HepG2 (cell line): ENCODE data around the gene STXBP2. TPM values are rescaled to one million over a fixed set of nuclear protein-coding genes. Genes with fewer than 3 reads are reported as not detected.

Experiments
- ATAC-seq: fragments of 200-7000 bp; cut with Tn5 transposase; 3 replicates; pipeline ENCODE4 v1.9.1; 2020; ENCODE audit warnings: mild to moderate bottlenecking, moderate library complexity
- BruUV-seq: library from RNA; stranded (reverse); fragments of 400-500 nt; replicated peaks from 2 replicates; lab custom pipeline; 2021; lab: Mats Ljungman, UMichigan
- CTCF ChIA-PET: fragments of 300-600 bp; formaldehyde crosslinking; extraction: SDS; loops from one replicate; lab custom pipeline; 2021; ENCODE audit warnings: low total read pairs, inconsistent platforms, low intra/inter-chr PET ratio; lab: Yijun Ruan, JAX
- POLR2A ChIA-PET: fragments of 350-600 bp; sonication (Branson Sonifier 250); formaldehyde crosslinking; loops from one replicate; lab custom pipeline; 2020; ENCODE audit warnings: antibody characterized with exemption, inconsistent platforms; lab: Yijun Ruan, JAX
- DNase-seq: peaks from one replicate; pipeline ENCODE4 v3.0.0-alpha.2; 2015; ENCODE audit warnings: low spot score
- FAIRE-seq: peaks from 3 replicates; lab custom pipeline; 2011; peaks lifted over from hg19 to GRCh38; lab: Jason Lieb, UNC
- H2AFZ ChIP-seq: one replicate; pipeline ENCODE4 v1.6.1; 2011; ENCODE audit warnings: low read length, inconsistent platforms
- H3K27ac ChIP-seq: fragments of 300-600 bp; 3 replicates; pipeline ENCODE4 v1.8.0; 2011; ENCODE audit warnings: mixed run types, mild to moderate bottlenecking, mixed read lengths, low read length, inconsistent platforms; ENCODE audit not compliant: insufficient read depth; ENCODE audit errors: extremely low read length
- H3K27me3 ChIP-seq, 2 experiments: fragments of 200-600 bp in 1 of 2; 2 replicates in 1 of 2; 3 replicates in 1 of 2; pipeline versions ENCODE4 v1.6.0 to v1.8.0; 2011; ENCODE audit warnings: low read length in 2 of 2, mild to moderate bottlenecking in 2 of 2, moderate library complexity in 2 of 2, inconsistent platforms in 1 of 2; ENCODE audit not compliant: insufficient read depth in 2 of 2, control insufficient read depth in 1 of 2
- H3K36me3 ChIP-seq, 2 experiments: fragments of 200-600 bp in 1 of 2; replicated peaks in 1 of 2; 2 replicates in 1 of 2; 3 replicates in 1 of 2; pipeline versions ENCODE4 v1.5.1 to v1.8.0; 2011; ENCODE audit warnings: low read length in 2 of 2, inconsistent platforms in 1 of 2; ENCODE audit not compliant: insufficient read depth in 2 of 2, control insufficient read depth in 1 of 2
- H3K4me1 ChIP-seq: 2 replicates; pipeline ENCODE4 v1.5.1; 2012; ENCODE audit warnings: low read length, inconsistent platforms; ENCODE audit not compliant: insufficient read depth
- H3K4me2 ChIP-seq: 2 replicates; pipeline ENCODE4 v1.6.0; 2011; ENCODE audit warnings: low read depth, low read length, inconsistent platforms
- H3K4me3 ChIP-seq, 3 experiments: fragments of 200-600 bp in 1 of 3; sonication (generic), shearing (Covaris generic) in 1 of 3; replicated peaks in 1 of 3; 2 replicates each; pipeline ENCODE4 v1.5.1; 2011 to 2016; ENCODE audit warnings: low read length in 3 of 3, inconsistent platforms in 2 of 3, low read depth in 2 of 3, mild to moderate bottlenecking in 2 of 3, control low read depth in 1 of 3, mixed read lengths in 1 of 3; ENCODE audit not compliant: insufficient read depth in 1 of 3
- H3K79me2 ChIP-seq: one replicate; pipeline ENCODE4 v1.6.1; 2011; ENCODE audit warnings: low read length, inconsistent platforms; ENCODE audit not compliant: insufficient read depth
- H3K9ac ChIP-seq: 2 replicates; pipeline ENCODE4 v1.6.0; 2011; ENCODE audit warnings: mild to moderate bottlenecking, low read depth, low read length, inconsistent platforms; ENCODE audit not compliant: insufficient read depth
- H3K9me3 ChIP-seq: 2 replicates; pipeline ENCODE4 v1.5.1; 2012; ENCODE audit warnings: mild to moderate bottlenecking, low read length
- H4K20me1 ChIP-seq: 2 replicates; pipeline ENCODE4 v1.6.0; 2011; ENCODE audit warnings: inconsistent platforms, mild to moderate bottlenecking, low read length, moderate library complexity; ENCODE audit not compliant: insufficient read depth
- AGO2 ChIP-seq: fragments of 200-400 bp; formaldehyde crosslinking; optimal IDR thresholded peaks from 2 replicates; pipeline ENCODE3; 2017; ENCODE audit warnings: mild to moderate bottlenecking, low read depth, low read length, moderate library complexity
- FOSL2 ChIP-seq: sonication (generic); formaldehyde crosslinking; IDR thresholded peaks from 2 replicates; pipeline ENCODE4 v1.4.0; 2020; ENCODE audit warnings: missing genetic modification reagents
- RBFOX2 ChIP-seq: fragments of 200-400 bp; formaldehyde crosslinking; IDR thresholded peaks from 2 replicates; pipeline ENCODE4 v1.6.1; 2017; ENCODE audit warnings: low read depth, mild to moderate bottlenecking, low read length
- ZNF143 ChIP-seq: sonication (generic); formaldehyde crosslinking; IDR thresholded peaks from 2 replicates; pipeline ENCODE4 v1.4.0; 2020; ENCODE audit warnings: missing genetic modification reagents
- WGBS: methylation state at CpG from one replicate; pipeline ENCODE4 v1.1.6; 2017; ENCODE audit warnings: low lambda C conversion rate; 5-methylcytosine and 5-hydroxymethylcytosine counted together
- in situ Hi-C: cut with HindIII; loops from 2 replicates; pipeline ENCODE4 v1.10.0; 2017; ENCODE audit warnings: low pct_unique_long_range_greater_than_20kb; ENCODE audit not compliant: extremely low pct_ligation_motif_present
- intact Hi-C: fragments of 100-400 bp; cut with micrococcal nuclease; formaldehyde crosslinking; loops from one replicate; pipeline ENCODE4 v1.10.0; 2022; ENCODE audit not compliant: unreplicated experiment
- polyA plus RNA-seq, 8 experiments: library from polyadenylated mRNA; depleted of rRNA in 3 of 8; stranded (reverse) in 7 of 8; unstranded in 1 of 8; fragments of >200 nt; fragmentation: Illumina TruSeq in 4 of 8; extraction: Trizol in 4 of 8; gene quantifications; 2 replicates each; pipeline versions ENCODE4 v1.2.1 to v1.2.3, GENCODE V29; 2011 to 2016; ENCODE audit warnings: low read depth in 4 of 8, missing spikeins in 1 of 8, mixed read lengths in 1 of 8; ENCODE audit not compliant: insufficient read depth in 1 of 8
- total RNA-seq, 5 experiments: library from RNA; depleted of rRNA; stranded (reverse); fragments of >200 nt; fragmentation: Illumina TruSeq; extraction: Trizol; gene quantifications; 2 replicates each; pipeline ENCODE4 v1.2.3, GENCODE V29; 2016; ENCODE audit warnings: low read depth in 1 of 5
- TF ChIP-seq, protein P1 (sequence below): sonication (generic); IDR thresholded peaks from 2 replicates; pipeline ENCODE4 v1.6.1; 2016; ENCODE audit warnings: low read depth, borderline replicate concordance
- TF ChIP-seq, protein P2 (sequence below): fragments of 450-650 bp; IDR thresholded peaks from 2 replicates; pipeline ENCODE4 v1.6.1; 2016

STXBP2 gene
- total and polyA plus RNA-seq, 2 of the 13 experiments (the other 11 are each of a cell fraction or from before 2014, with no cell fraction given), result 22.8 to 40.1 TPM

DNA sequence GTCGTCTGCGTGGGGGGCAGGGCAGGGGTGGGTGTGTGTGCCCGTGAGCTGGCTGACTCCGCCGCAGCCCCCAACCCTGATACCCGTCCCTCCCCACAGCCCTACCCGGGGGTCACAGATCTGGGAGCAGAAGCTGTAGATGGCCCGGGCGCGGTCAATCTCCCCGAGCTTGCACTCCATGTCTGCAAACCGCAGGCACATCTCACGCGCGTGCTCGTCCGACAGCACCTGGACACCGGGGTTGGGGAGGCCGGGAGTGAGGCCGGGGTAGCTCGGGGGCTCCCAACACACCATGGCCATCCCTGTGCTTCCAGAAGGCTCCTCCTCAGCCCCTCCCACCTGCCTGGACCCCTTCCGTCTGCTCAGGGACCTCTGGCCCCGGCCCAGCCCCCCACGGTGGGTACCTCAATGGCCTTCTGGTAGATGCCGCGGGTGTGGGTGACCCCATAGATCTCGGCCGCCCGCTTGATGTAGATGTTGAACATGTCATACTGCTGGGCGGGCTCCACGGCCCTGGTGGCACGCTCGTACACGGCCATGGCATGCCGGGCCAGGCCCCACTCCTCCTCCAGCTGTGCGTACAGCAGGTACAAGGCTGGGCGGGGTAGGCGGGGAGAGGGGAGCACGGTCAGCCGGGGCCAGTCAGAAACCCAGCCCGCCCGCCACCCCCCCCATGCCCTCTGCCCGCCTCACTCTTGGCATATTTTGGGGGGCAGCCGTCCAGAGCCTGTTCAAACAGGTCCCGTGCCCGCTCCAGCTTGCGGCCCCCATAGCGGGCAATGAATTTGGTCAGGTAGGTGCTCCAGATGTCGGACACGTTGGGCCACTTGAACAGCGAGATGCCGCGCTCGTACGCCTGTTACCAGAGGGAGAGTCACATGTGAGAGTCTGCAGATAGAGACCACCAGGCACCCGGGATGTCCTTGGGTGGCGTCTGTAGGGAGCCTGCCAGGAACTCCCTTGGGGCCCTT, 16.2 kb upstream of the STXBP2 start:
- intact Hi-C loops, result no loop called here
- Histone ChIP-seq H3K79me2 (no peaks in the 10 kb centered on the region), H3K36me3 (peaks cover 19 to 63% of the 10 kb centered on the region in 2 experiments), H2AFZ (no peak overlapping the region), H4K20me1 (no peaks in the 10 kb centered on the region), H3K4me3 (no peak overlapping the region), H3K4me1 (no peaks in the 10 kb centered on the region; the same call in 1 of the 2 replicates), H3K27ac (no peak overlapping the region), H3K4me2 (no peak overlapping the region), H3K9me3 (no peaks in the 10 kb centered on the region), H3K27me3 (no peaks in the 10 kb centered on the region; a peak in 1 of 5 replicates), H3K9ac (no peak overlapping the region)
- CTCF ChIA-PET, result no interaction called here
- TF ChIP-seq AGO2 (peak; percentile 3), RBFOX2 (peak; percentile 29; the same call in 1 of the 2 replicates)
- TF ChIP-seq, protein P1, sequence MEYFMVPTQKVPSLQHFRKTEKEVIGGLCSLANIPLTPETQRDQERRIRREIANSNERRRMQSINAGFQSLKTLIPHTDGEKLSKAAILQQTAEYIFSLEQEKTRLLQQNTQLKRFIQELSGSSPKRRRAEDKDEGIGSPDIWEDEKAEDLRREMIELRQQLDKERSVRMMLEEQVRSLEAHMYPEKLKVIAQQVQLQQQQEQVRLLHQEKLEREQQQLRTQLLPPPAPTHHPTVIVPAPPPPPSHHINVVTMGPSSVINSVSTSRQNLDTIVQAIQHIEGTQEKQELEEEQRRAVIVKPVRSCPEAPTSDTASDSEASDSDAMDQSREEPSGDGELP, result no peak
- no peak for FAIRE-seq
- WGBS, result 97% methylated on average over 22 of the region's 57 CpGs
- no peak for DNase-seq
- POLR2A ChIA-PET, result no interaction called here
- in situ Hi-C loops, result no loop called here
- no TSS peak for BruUV-seq
- ATAC-seq, result no peak

DNA sequence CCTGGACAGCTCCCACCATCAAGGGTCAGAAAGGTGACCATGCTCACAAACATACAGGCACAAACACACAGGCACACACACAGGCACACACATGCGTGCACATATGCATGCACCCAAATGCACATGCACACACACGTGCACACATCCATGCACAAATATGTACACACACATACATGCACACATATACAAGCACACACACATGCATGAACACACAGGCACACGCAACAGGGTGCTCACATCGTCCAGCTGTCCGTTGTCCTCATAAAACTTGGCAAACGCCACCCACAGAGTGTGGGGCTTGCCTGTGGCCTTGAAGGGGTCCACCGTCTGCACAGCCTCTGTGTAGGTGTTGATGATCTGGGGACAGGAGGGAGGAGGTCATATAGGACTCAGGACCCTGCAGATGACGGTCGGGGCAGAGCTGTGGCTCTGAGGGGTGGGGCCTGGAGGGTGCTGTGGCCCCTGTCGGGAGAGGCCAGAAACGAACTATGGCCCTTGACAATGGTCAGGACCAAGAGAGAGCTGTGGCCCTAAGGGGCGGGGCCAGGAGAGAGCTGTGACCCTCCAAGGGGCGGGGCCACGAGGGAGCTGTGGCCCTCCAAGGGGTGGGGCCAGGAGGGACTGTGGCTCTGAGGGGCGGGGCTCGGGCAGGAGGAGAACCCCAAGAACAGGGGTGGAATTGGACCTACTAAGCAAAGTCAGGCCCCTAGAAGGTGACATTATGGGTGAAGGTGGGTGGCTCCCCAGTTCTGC, 13.8 kb upstream of the STXBP2 start:
- H3K36me3 ChIP-seq, result peaks cover 24 to 61% of the 10 kb centered on the region in 2 experiments
- intact Hi-C loops, result no loop called here
- CTCF ChIA-PET, result no interaction called here

More for the DNA sequence above, 13.8 kb upstream of the STXBP2 start:
- DNase-seq (no peak), ATAC-seq (no peak), FAIRE-seq (no peak)
- 96% methylated on average over 14 of the region's 16 CpGs for WGBS
- H3K27ac ChIP-seq, result no peak overlapping the region
- H3K9me3 ChIP-seq, result no peaks in the 10 kb centered on the region
- POLR2A ChIA-PET, result interaction anchor here (1.4 kb wide), 1 partner anchor 10 kb away, joined by 4 read pairs; the partner anchor contains the start of gene PCP2
- H4K20me1 ChIP-seq, result no peaks in the 10 kb centered on the region
- BruUV-seq, result no TSS peak
- no peak overlapping the region for H3K9ac ChIP-seq
- H3K4me2 ChIP-seq, result no peak overlapping the region
- H3K4me1 ChIP-seq, result peaks cover 7% of the 10 kb centered on the region
- H2AFZ ChIP-seq, result no peak overlapping the region
- in situ Hi-C loops, result no loop called here
- TF ChIP-seq ZNF143 (CRISPR knock-in tag) (no peak), FOSL2 (CRISPR knock-in tag) (no peak), AGO2 (peak; percentile 16)
- TF ChIP-seq, protein P2, sequence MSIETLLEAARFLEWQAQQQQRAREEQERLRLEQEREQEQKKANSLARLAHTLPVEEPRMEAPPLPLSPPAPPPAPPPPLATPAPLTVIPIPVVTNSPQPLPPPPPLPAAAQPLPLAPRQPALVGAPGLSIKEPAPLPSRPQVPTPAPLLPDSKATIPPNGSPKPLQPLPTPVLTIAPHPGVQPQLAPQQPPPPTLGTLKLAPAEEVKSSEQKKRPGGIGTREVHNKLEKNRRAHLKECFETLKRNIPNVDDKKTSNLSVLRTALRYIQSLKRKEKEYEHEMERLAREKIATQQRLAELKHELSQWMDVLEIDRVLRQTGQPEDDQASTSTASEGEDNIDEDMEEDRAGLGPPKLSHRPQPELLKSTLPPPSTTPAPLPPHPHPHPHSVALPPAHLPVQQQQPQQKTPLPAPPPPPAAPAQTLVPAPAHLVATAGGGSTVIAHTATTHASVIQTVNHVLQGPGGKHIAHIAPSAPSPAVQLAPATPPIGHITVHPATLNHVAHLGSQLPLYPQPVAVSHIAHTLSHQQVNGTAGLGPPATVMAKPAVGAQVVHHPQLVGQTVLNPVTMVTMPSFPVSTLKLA, result peak; percentile 64; the same call in 1 of the 2 replicates
- no peaks in the 10 kb centered on the region; a peak in 1 of 5 replicates for H3K27me3 ChIP-seq
- H3K4me3 ChIP-seq, result no peak overlapping the region
- H3K79me2 ChIP-seq, result peaks cover 14% of the 10 kb centered on the region
